G401.6 (cell line): Measurements from ENCODE around the gene RASSF7.

Experiments used
- FAIRE-seq: peaks from 2 replicates; lab custom pipeline; 2012; peaks lifted over from hg19 to GRCh38; lab: Jason Lieb, UNC

Gene RASSF7

GRCh38 chr11:586376-587316, 25.9 kb downstream of the RASSF7 start:
- no peak for FAIRE-seq

GRCh38 chr11:587546-587945, 26.8 kb downstream of the RASSF7 start:
- FAIRE-seq: no peak

- FAIRE-seq: no peak
These were observed 27.2 kb downstream of the RASSF7 start for GRCh38 chr11:587978-588380.

GRCh38 chr11:589798-590197, 29.0 kb downstream of the RASSF7 start:
- FAIRE-seq: no peak

- no peak for FAIRE-seq
These were observed 30.2 kb downstream of the RASSF7 start for GRCh38 chr11:590997-591396.

- FAIRE-seq: no peak
These were observed 31.7 kb downstream of the RASSF7 start for GRCh38 chr11:592501-592900.

- no peak for FAIRE-seq
These were observed 32.1 kb downstream of the RASSF7 start for GRCh38 chr11:592918-593317.

- FAIRE-seq: no peak
These were observed 32.6 kb downstream of the RASSF7 start for GRCh38 chr11:593347-593746.

GRCh38 chr11:595400-595799, 34.6 kb downstream of the RASSF7 start:
- no peak for FAIRE-seq

GRCh38 chr11:596374-596773, 35.6 kb downstream of the RASSF7 start:
- FAIRE-seq: no peak

- FAIRE-seq: no peak
These were observed 36.5 kb downstream of the RASSF7 start for GRCh38 chr11:597166-597725.

GRCh38 chr11:598005-598680, 37.4 kb downstream of the RASSF7 start:
- no peak for FAIRE-seq

- FAIRE-seq: no peak
These were observed 40.9 kb downstream of the RASSF7 start for GRCh38 chr11:601573-602245.

- no peak for FAIRE-seq
These were observed 42.4 kb downstream of the RASSF7 start for GRCh38 chr11:603154-603553.

GRCh38 chr11:605286-606129, 44.7 kb downstream of the RASSF7 start:
- FAIRE-seq: no peak

GRCh38 chr11:606245-606644, 45.5 kb downstream of the RASSF7 start:
- no peak for FAIRE-seq

- no peak for FAIRE-seq
These were observed 46.4 kb downstream of the RASSF7 start for GRCh38 chr11:607020-607780.

- no peak for FAIRE-seq
These were observed 47.3 kb downstream of the RASSF7 start for GRCh38 chr11:607971-608659.

- FAIRE-seq: no peak
These were observed 48.1 kb downstream of the RASSF7 start for GRCh38 chr11:608791-609251.

GRCh38 chr11:609341-609811, 48.6 kb downstream of the RASSF7 start:
- FAIRE-seq: no peak
